Cardiac septum (tissue), 1 donor: ENCODE measurements around the gene MCC. TPM values are rescaled to one million over a fixed set of nuclear protein-coding genes. Genes with fewer than 3 reads are reported as not detected.
"Not testable (repeated sequence)": the region's sequence is repeated elsewhere in the genome, so short reads cannot be mapped to it uniquely, and the experiment has no call there.

Experiments used
- DNase-seq: peaks from one replicate; pipeline ENCODE4 v3.0.0-alpha.2; 2020; ENCODE audit warnings: low spot score
- intact Hi-C: fragments of 100-400 bp; cut with DNase I; formaldehyde crosslinking; loops from one replicate; pipeline ENCODE4 v1.14.0; 2022
- total RNA-seq: library from RNA; stranded (reverse); fragmentation: NEBNext Ultra II Directional; extraction: Animal tissue kit (Norgen Biotek cat#: 25700); gene quantifications from one replicate; pipeline ENCODE4 v1.2.1, GENCODE V29; 2021
- donor health status: DM: no; HTN: no; CAD: no.

MCC gene
- total RNA-seq, 1 donor from 2014 or later, result 17.7 TPM

- intact Hi-C loops, result no loop called here
- DNase-seq, result no peak
Observed at GRCh38 chr5:113434889-113435288, 53.4 kb downstream of the MCC start, which contains the start of gene TSSK1B. TSSK1B (minus strand) TSS chr5:113434989; CDS start chr5:113434839, 150 bp downstream.

- DNase-seq, result no peak
- intact Hi-C loops, result no loop called here
Observed at GRCh38 chr5:113433862-113434612, 54.2 kb downstream of the MCC start.

- no peak for DNase-seq
- intact Hi-C loops, result no loop called here
Observed at GRCh38 chr5:113433071-113433470, 55.2 kb downstream of the MCC start.

GRCh38 chr5:113427871-113428574 is 60.2 kb downstream of the MCC start:
- intact Hi-C loops, result no loop called here

GRCh38 chr5:113425909-113426308 is 62.3 kb downstream of the MCC start:
- intact Hi-C loops, result no loop called here
- no peak for DNase-seq

More at GRCh38 chr5:113427871-113428574, 60.2 kb downstream of the MCC start:
- no peak for DNase-seq

- DNase-seq, result no peak
- intact Hi-C loops, result no loop called here
Observed at GRCh38 chr5:113421693-113422092, 66.6 kb downstream of the MCC start.

- intact Hi-C loops, result no loop called here
- DNase-seq, result no peak
Observed at GRCh38 chr5:113405530-113405929, 82.7 kb downstream of the MCC start.

GRCh38 chr5:113404269-113404668 is 84.0 kb downstream of the MCC start:
- intact Hi-C loops, result no loop called here
- DNase-seq, result no peak

- DNase-seq, intact Hi-C loops: not testable (repeated sequence)
Observed at GRCh38 chr5:113397986-113398385, 90.3 kb downstream of the MCC start.

- intact Hi-C loops, result no loop called here
- no peak for DNase-seq
Observed at GRCh38 chr5:113397046-113397445, 91.2 kb downstream of the MCC start.

- intact Hi-C loops, result no loop called here
- DNase-seq, result no peak
Observed at GRCh38 chr5:113394658-113395057, 93.6 kb downstream of the MCC start.

- no peak for DNase-seq
- intact Hi-C loops, result no loop called here
Observed at GRCh38 chr5:113390224-113390623, 98.0 kb downstream of the MCC start.

- intact Hi-C loops, result no loop called here
- DNase-seq, result no peak
Observed at GRCh38 chr5:113389116-113389515, 99.1 kb downstream of the MCC start.

- DNase-seq, result no peak
- intact Hi-C loops, result no loop called here
Observed at GRCh38 chr5:113387844-113388243, 100.4 kb downstream of the MCC start.

- DNase-seq, result no peak
- intact Hi-C loops, result loop anchor here (5.0 kb wide), 1 partner anchor 222 kb away; no protein-coding TSS in a partner anchor
Observed at GRCh38 chr5:113384782-113385285, 103.4 kb downstream of the MCC start.

GRCh38 chr5:113382731-113383130 is 105.5 kb downstream of the MCC start:
- no peak for DNase-seq
- intact Hi-C loops, result loop anchor here (5.0 kb wide), 1 partner anchor 225 kb away; no protein-coding TSS in a partner anchor

- intact Hi-C loops, result loop anchor here (5.0 kb wide), 1 partner anchor 226 kb away; no protein-coding TSS in a partner anchor
- DNase-seq, result no peak
Observed at GRCh38 chr5:113381791-113382190, 106.5 kb downstream of the MCC start.

- intact Hi-C loops, result loop anchor here (5.0 kb wide), 1 partner anchor 226 kb away; no protein-coding TSS in a partner anchor
- no peak for DNase-seq
Observed at GRCh38 chr5:113380807-113381326, 107.4 kb downstream of the MCC start.

GRCh38 chr5:113379936-113380806 is 108.1 kb downstream of the MCC start:
- intact Hi-C loops, result loop anchor here (2.0 to 5.0 kb wide), 5 partner anchors 38 to 383 kb away; partner anchors contain the start of genes MCC and YTHDC2
- DNase-seq, result no peak
